ENCODE measurements around the gene ATP5ME. TPM values are rescaled to one million over a fixed set of nuclear protein-coding genes. Genes with fewer than 3 reads are reported as not detected.
"Not testable (repeated sequence)": the region's sequence is repeated elsewhere in the genome, so short reads cannot be mapped to it uniquely, and the experiment has no call there.

Gene ATP5ME
- total RNA-seq, 1 donor from 2014 or later: 224 TPM

DNA sequence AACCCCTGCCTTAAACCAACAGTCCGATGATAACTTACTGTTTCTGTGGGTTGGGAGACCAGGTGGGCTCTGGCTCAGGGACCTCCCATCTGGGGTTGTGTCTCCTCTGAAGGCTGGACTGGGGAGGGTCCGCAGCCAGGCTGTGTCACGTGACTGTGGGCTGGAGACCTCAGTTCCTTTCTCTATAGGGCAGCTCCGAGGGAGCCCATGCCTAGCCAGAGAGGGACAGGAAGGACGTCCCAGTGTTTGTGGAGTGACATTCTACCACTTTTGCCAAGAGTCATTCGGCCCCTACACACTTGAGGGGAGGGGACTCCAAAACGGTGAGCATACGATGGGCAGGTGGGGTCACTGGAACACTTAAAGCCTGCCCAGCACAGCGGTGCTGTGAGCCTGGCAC is 36.0 kb upstream of the ATP5ME start:
- intact Hi-C loops (cut with micrococcal nuclease): no loop called here

GRCh38 chr4:709348-709747 is 35.3 kb upstream of the ATP5ME start:
- H3K27ac Mint-ChIP-seq: no peak overlapping the region
- peaks cover 5% of the 10 kb centered on the region for H3K36me3 Mint-ChIP-seq (ENCODE audit: low read depth)
- intact Hi-C loops (cut with micrococcal nuclease): no loop called here
- peaks cover 26% of the 10 kb centered on the region for H3K4me1 Mint-ChIP-seq (ENCODE audit: low read depth)
- H3K4me3 Mint-ChIP-seq: peak overlapping the region; percentile 13
- H3K9me3 Mint-ChIP-seq: no peaks in the 10 kb centered on the region
- no peaks in the 10 kb centered on the region for H3K27me3 Mint-ChIP-seq (ENCODE audit: insufficient read depth)
- DNase-seq (ENCODE audit: low spot score): no peak

More for the DNA sequence above, 36.0 kb upstream of the ATP5ME start:
- H3K4me1 Mint-ChIP-seq (ENCODE audit: low read depth): peaks cover 26% of the 10 kb centered on the region
- no peaks in the 10 kb centered on the region for H3K9me3 Mint-ChIP-seq
- H3K36me3 Mint-ChIP-seq (ENCODE audit: low read depth): peaks cover 5% of the 10 kb centered on the region
- H3K27ac Mint-ChIP-seq: no peak overlapping the region
- DNase-seq (ENCODE audit: low spot score): no peak
- no peaks in the 10 kb centered on the region for H3K27me3 Mint-ChIP-seq (ENCODE audit: insufficient read depth)
- no peak overlapping the region for H3K4me3 Mint-ChIP-seq

GRCh38 chr4:708631-708933 is 34.5 kb upstream of the ATP5ME start:
- Mint-ChIP-seq H3K4me1 (ENCODE audit: low read depth) (peaks cover 26% of the 10 kb centered on the region), H3K4me3 (no peak overlapping the region), H3K27ac (no peak overlapping the region), H3K27me3 (ENCODE audit: insufficient read depth) (no peaks in the 10 kb centered on the region), H3K36me3 (ENCODE audit: low read depth) (peaks cover 5% of the 10 kb centered on the region), H3K9me3 (no peaks in the 10 kb centered on the region)
- intact Hi-C loops (cut with micrococcal nuclease): no loop called here
- no peak for DNase-seq (ENCODE audit: low spot score)

- DNase-seq (ENCODE audit: low spot score): no peak
- intact Hi-C loops (cut with micrococcal nuclease): no loop called here
- Mint-ChIP-seq H3K36me3 (ENCODE audit: low read depth) (peaks cover 5% of the 10 kb centered on the region), H3K27ac (no peak overlapping the region), H3K4me3 (peak overlapping the region; percentile 22), H3K4me1 (ENCODE audit: low read depth) (peaks cover 26% of the 10 kb centered on the region), H3K9me3 (no peaks in the 10 kb centered on the region), H3K27me3 (ENCODE audit: insufficient read depth) (peaks cover 2% of the 10 kb centered on the region)
Measured at GRCh38 chr4:707929-708630, 34.0 kb upstream of the ATP5ME start.

DNA sequence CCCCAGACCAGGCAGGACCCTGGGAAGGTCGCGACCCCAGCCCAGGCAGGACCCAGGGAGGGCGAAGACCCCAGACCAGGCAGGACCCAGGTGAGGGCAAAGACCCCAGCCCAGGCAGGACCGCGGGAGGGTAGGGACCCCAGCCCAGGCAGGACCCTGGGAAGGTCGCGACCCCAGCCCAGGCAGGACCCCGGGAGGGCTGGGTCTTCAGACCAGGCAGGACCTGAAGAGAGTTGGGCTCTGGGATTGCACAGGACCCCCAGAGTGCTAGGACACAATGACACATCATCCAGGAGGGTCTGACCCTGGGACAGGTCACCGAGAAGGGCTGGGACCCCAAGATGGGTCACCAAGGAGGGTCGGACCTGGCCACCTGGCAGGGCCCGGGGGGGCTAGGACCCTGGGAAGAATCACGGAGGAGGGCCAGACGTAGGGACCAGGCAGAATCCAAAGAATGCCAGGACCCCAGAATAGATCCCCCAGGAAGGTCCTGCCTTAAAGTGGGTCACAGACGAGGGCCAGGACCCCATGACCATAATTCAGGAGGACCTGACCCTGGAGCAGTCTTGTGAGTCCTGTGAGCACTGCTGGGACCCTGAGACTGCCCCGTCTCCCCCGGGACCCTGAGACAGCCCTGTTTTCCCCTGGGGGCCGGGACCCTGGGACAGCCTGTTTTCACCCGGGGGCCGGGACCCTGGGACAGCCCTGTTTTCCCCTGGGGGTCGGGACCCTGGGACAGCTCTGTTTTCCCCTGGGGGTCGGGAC is 32.9 kb upstream of the ATP5ME start:
- H3K9me3 Mint-ChIP-seq: no peaks in the 10 kb centered on the region
- DNase-seq (ENCODE audit: low spot score): no peak
- H3K27ac Mint-ChIP-seq: no peak overlapping the region
- H3K4me3 Mint-ChIP-seq: no peak overlapping the region
- peaks cover 5% of the 10 kb centered on the region for H3K36me3 Mint-ChIP-seq (ENCODE audit: low read depth)
- H3K4me1 Mint-ChIP-seq (ENCODE audit: low read depth): peaks cover 26% of the 10 kb centered on the region
- intact Hi-C loops (cut with micrococcal nuclease): no loop called here
- H3K27me3 Mint-ChIP-seq (ENCODE audit: insufficient read depth): peaks cover 2% of the 10 kb centered on the region

DNA sequence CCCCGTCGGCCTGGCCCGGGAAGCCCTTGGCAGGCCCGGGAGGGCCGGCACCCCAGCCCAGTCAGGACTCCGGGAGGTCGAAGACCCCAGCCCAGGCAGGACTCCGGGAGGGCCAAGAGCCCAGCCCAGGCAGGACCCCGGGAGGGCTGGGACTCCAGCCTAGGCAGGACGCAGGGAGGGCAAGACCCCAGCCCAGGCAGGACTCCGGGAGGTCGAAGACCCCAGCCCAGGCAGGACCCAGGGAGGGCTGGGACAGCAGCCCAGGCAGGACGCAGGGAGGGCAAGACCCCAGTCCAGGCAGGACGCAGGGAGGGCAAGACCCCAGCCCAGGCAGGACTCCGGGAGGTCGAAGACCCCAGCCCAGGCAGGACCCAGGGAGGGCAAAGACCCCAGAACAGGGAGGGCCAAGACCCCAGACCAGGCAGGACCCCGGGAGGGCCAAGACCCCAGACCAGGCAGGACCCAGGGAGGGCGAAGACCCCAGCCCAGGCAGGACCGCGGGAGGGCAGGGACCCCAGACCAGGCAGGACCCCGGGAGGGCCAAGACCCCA is 32.1 kb upstream of the ATP5ME start:
- H3K4me3 Mint-ChIP-seq; DNase-seq (ENCODE audit: low spot score); H3K27ac Mint-ChIP-seq; intact Hi-C loops (cut with micrococcal nuclease); H3K36me3 Mint-ChIP-seq (ENCODE audit: low read depth); H3K9me3 Mint-ChIP-seq; H3K27me3 Mint-ChIP-seq (ENCODE audit: insufficient read depth): not testable (repeated sequence)
- peaks cover 26% of the 10 kb centered on the region for H3K4me1 Mint-ChIP-seq (ENCODE audit: low read depth)

DNA sequence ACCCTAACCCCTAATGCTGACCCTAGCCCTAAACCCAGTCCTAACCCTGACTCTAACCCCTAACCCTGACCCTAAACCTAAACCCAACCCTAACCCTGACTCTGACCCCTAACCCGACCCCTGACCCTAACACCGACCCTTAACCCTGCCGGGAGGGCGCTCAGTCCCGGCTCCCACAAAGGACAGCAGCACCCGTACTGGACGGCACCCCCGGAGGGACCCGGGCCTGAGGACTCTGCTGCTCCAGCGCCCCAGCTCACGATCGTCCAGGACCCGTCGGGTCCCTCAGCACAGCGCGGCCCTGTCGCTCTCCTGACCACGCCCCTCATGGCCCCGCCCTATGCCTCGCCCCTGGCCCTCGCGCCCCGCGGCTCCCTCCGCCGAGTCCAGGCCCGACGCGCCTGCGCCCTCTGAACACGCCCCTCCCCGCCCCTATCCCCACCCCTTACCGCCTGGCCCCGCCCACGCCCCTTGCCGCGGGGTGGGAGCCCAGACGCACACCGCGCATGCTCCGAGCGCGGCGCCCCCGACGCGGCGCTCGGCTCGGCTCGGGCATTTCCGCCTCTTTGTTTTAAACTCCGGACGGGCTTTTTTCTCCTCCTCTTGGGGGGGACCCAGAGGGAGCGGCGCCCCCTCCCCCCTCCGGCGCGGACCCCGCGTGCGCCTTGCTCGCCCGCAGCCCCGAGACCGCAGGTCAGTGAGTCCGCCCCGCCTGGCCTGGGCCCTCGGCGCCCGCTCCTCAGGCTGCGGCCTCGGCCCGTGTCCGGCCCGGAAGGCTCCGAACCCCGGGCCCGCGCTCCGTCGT is 31.4 kb upstream of the ATP5ME start, which contains the start of gene PCGF3:
Gene PCGF3, plus strand, starts transcription at position 555 of the 805 bp plus-strand sequence. CDS start 27,849 bp downstream, outside the sequence.
- Mint-ChIP-seq H3K36me3 (ENCODE audit: low read depth) (peaks cover 5% of the 10 kb centered on the region), H3K4me3 (peak within 1 kb of the TSS; percentile 83), H3K4me1 (ENCODE audit: low read depth) (peaks cover 27% of the 10 kb centered on the region), H3K27ac (peak within 1 kb of the TSS; percentile 83), H3K9me3 (no peaks in the 10 kb centered on the region), H3K27me3 (ENCODE audit: insufficient read depth) (peaks cover 2% of the 10 kb centered on the region)
- intact Hi-C loops (cut with micrococcal nuclease): loop anchor here (1.0 to 2.0 kb wide), 6 partner anchors 24 to 875 kb away; partner anchors contain the start of genes ATP5ME, DGKQ, GAK and MYL5
- DNase-seq (ENCODE audit: low spot score): peak; percentile 95

GRCh38 chr4:704971-705277 is 30.8 kb upstream of the ATP5ME start:
- peak overlapping the region; percentile 18 for H3K27ac Mint-ChIP-seq
- no peaks in the 10 kb centered on the region for H3K9me3 Mint-ChIP-seq
- H3K36me3 Mint-ChIP-seq (ENCODE audit: low read depth): peaks cover 5% of the 10 kb centered on the region
- intact Hi-C loops (cut with micrococcal nuclease): loop anchor here (1.0 to 2.0 kb wide), 6 partner anchors 24 to 876 kb away; partner anchors contain the start of genes ATP5ME, DGKQ, GAK and MYL5
- peaks cover 26% of the 10 kb centered on the region for H3K4me1 Mint-ChIP-seq (ENCODE audit: low read depth)
- no peak for DNase-seq (ENCODE audit: low spot score)
- H3K4me3 Mint-ChIP-seq: peak overlapping the region; percentile 83
- peaks cover 2% of the 10 kb centered on the region for H3K27me3 Mint-ChIP-seq (ENCODE audit: insufficient read depth)

GRCh38 chr4:704198-704891 is 30.3 kb upstream of the ATP5ME start:
- Mint-ChIP-seq H3K4me3 (peak overlapping the region; percentile 83), H3K9me3 (no peaks in the 10 kb centered on the region), H3K27ac (peak overlapping the region; percentile 18), H3K4me1 (ENCODE audit: low read depth) (peaks cover 24% of the 10 kb centered on the region), H3K27me3 (ENCODE audit: insufficient read depth) (peaks cover 2% of the 10 kb centered on the region), H3K36me3 (ENCODE audit: low read depth) (peaks cover 5% of the 10 kb centered on the region)
- DNase-seq (ENCODE audit: low spot score): no peak
- intact Hi-C loops (cut with micrococcal nuclease): loop anchor here (2.0 kb wide), 1 partner anchor 876 kb away; no protein-coding TSS in a partner anchor

DNA sequence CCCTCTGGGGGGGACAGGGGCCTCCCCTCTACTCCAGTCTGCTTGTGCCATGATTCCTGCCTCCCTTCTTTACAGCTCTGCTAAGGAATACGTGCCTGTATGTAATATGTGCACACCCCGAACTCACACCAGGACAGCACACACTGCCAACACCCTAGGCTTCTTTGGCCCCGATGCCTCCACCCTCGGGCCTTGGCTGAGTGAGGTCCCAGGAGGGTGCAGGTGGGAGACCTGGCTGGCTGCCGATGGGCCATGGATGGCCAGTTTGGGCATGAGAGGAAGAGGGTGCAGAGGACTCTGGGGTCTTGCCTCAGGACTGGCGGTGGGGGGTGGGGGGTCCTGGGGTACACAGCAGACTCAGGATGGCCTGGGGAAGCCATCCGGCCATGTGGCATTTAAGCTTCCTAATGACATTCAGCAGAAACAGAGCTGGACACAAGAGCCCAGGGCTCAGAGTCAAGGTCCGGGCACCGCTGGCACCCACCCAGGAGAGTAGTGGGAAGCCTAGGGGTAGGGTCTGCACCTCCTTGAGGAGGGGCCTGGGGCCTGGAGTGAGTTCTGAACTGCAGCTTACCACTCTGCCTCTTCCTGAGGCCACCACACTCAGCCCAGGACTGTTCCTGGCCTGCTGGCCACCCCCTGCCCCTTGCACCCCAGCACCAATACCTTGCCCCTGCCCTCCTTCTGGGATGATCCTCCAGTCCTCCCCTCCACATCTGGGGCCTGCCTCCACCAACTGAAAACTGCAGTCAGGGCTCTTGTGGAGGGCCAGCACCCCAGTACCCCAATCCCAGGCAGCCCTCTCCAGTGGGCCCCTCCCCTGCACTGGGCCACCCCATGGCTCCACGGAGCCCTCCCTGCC is 29.5 kb upstream of the ATP5ME start:
- H3K27ac Mint-ChIP-seq: no peak overlapping the region
- H3K4me1 Mint-ChIP-seq (ENCODE audit: low read depth): peaks cover 19% of the 10 kb centered on the region
- H3K4me3 Mint-ChIP-seq: no peak overlapping the region
- no peaks in the 10 kb centered on the region for H3K9me3 Mint-ChIP-seq
- peaks cover under 1% of the 10 kb centered on the region for H3K36me3 Mint-ChIP-seq (ENCODE audit: low read depth)
- H3K27me3 Mint-ChIP-seq (ENCODE audit: insufficient read depth): peaks cover 2% of the 10 kb centered on the region
- intact Hi-C loops (cut with micrococcal nuclease): loop anchor here (2.0 kb wide), 1 partner anchor 877 kb away; no protein-coding TSS in a partner anchor
- no peak for DNase-seq (ENCODE audit: low spot score)

GRCh38 chr4:702618-703048 is 28.6 kb upstream of the ATP5ME start:
- intact Hi-C loops (cut with micrococcal nuclease): no loop called here
- Mint-ChIP-seq H3K27me3 (ENCODE audit: insufficient read depth) (peaks cover 2% of the 10 kb centered on the region), H3K36me3 (ENCODE audit: low read depth) (no peaks in the 10 kb centered on the region), H3K4me1 (ENCODE audit: low read depth) (peaks cover 17% of the 10 kb centered on the region), H3K27ac (no peak overlapping the region), H3K9me3 (no peaks in the 10 kb centered on the region), H3K4me3 (no peak overlapping the region)
- no peak for DNase-seq (ENCODE audit: low spot score)
